Activated CD8-positive, alpha-beta T cell treated with anti-CD3 and anti-CD28 coated beads for 36 hours (primary cell): Measurements from ENCODE around the gene SLC27A6. TPM values are rescaled to one million over a fixed set of nuclear protein-coding genes. Genes with fewer than 3 reads are reported as not detected.

Source experiments
- ATAC-seq: fragments of 200-7000 bp; cut with Tn5 transposase; one replicate; pipeline ENCODE4 v1.10.0; 2021; ENCODE audit warnings: mild to moderate bottlenecking, moderate library complexity
- CTCF ChIA-PET: fragments of 350-600 bp; sonication (Branson Sonifier 250); formaldehyde crosslinking; loops from one replicate; lab custom pipeline; 2021; ENCODE audit warnings: antibody characterized with exemption; lab: Charles Lee
- POLR2A ChIA-PET: fragments of 350-600 bp; sonication (Branson Sonifier 250); formaldehyde crosslinking; loops from one replicate; lab custom pipeline; 2021; ENCODE audit warnings: antibody characterized with exemption; lab: Charles Lee
- DNase-seq: peaks from one replicate; pipeline ENCODE4 v3.0.0-alpha.2; 2020
- H3K27ac Mint-ChIP-seq: one replicate; pipeline ENCODE4 v1.8.0; 2021; ENCODE audit warnings: mild to moderate bottlenecking, mixed read lengths
- H3K27me3 Mint-ChIP-seq: one replicate; pipeline ENCODE4 v1.8.0; 2021; ENCODE audit warnings: mixed read lengths
- H3K36me3 Mint-ChIP-seq: one replicate; pipeline ENCODE4 v1.8.0; 2021; ENCODE audit warnings: low read depth, mixed read lengths
- H3K4me1 Mint-ChIP-seq: one replicate; pipeline ENCODE4 v1.8.0; 2021; ENCODE audit warnings: low read depth, mixed read lengths
- H3K4me3 Mint-ChIP-seq: one replicate; pipeline ENCODE4 v1.8.0; 2021; ENCODE audit warnings: mild to moderate bottlenecking, moderate library complexity, mixed read lengths
- H3K9me3 Mint-ChIP-seq: one replicate; pipeline ENCODE4 v1.8.0; 2021; ENCODE audit warnings: mixed read lengths
- CTCF ChIP-seq: fragments of 200-600 bp; IDR thresholded peaks from one replicate; pipeline ENCODE4 v1.8.0; 2022; ENCODE audit warnings: antibody characterized with exemption, mild to moderate bottlenecking
- intact Hi-C: fragments of 100-400 bp; cut with micrococcal nuclease; formaldehyde crosslinking; loops from one replicate; pipeline ENCODE4 v1.10.0; 2022
- total RNA-seq, 2 experiments: library from RNA; stranded (reverse); gene quantifications; one replicate each; pipeline ENCODE4 v1.2.3, GENCODE V29; 2021

SLC27A6 gene
- total RNA-seq, 2 experiments from 2014 or later = not detected

GRCh38 chr5:129018837-129019236 lies 53.5 kb downstream of the SLC27A6 start:
- no peak overlapping the region for H3K4me3 Mint-ChIP-seq

GRCh38 chr5:129019401-129019908 lies 54.2 kb downstream of the SLC27A6 start:
- intact Hi-C loops = no loop called here
- CTCF ChIA-PET = no interaction called here
- no peak overlapping the region for H3K4me3 Mint-ChIP-seq

More at GRCh38 chr5:129018837-129019236, 53.5 kb downstream of the SLC27A6 start:
- no peak overlapping the region for H3K27ac Mint-ChIP-seq
- DNase-seq = no peak
- TF ChIP-seq CTCF = no peak
- intact Hi-C loops = no loop called here
- POLR2A ChIA-PET = no interaction called here
- no peaks in the 10 kb centered on the region for H3K36me3 Mint-ChIP-seq
- ATAC-seq = no peak
- peaks cover 7% of the 10 kb centered on the region for H3K27me3 Mint-ChIP-seq
- H3K9me3 Mint-ChIP-seq = no peaks in the 10 kb centered on the region
- no peaks in the 10 kb centered on the region for H3K4me1 Mint-ChIP-seq
- CTCF ChIA-PET = interaction anchor here (0.7 kb wide), 1 partner anchor 83 kb away, joined by 3 read pairs; no protein-coding TSS in a partner anchor

DNA sequence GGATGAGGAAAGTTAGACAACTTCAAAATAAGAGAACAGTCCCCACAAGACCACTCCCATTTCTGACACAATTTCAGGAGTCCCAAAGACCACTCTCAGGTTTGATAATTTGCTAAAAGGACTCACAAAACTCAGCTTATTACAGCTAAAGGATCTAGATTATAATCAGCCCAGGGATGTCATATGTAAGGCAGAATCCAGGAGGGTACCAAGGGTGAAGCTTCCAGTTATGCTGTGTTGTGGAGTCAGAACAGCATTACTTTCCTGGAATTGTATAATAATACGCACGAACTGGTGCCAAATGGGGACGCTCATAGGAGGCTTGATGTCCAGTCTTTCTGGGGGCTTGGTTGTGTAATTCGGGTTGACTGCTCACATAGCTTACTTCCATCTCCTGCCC lies 55.4 kb downstream of the SLC27A6 start:
- TF ChIP-seq CTCF = no peak
- intact Hi-C loops = no loop called here
- Mint-ChIP-seq H3K9me3 (no peaks in the 10 kb centered on the region), H3K4me1 (no peaks in the 10 kb centered on the region), H3K27me3 (peaks cover 7% of the 10 kb centered on the region), H3K36me3 (no peaks in the 10 kb centered on the region), H3K27ac (no peak overlapping the region), H3K4me3 (no peak overlapping the region)
- POLR2A ChIA-PET = no interaction called here
- no peak for ATAC-seq
- DNase-seq = no peak
- CTCF ChIA-PET = no interaction called here

More at GRCh38 chr5:129019401-129019908, 54.2 kb downstream of the SLC27A6 start:
- no peak for ATAC-seq
- Mint-ChIP-seq H3K27ac (no peak overlapping the region), H3K9me3 (no peaks in the 10 kb centered on the region), H3K4me1 (no peaks in the 10 kb centered on the region), H3K27me3 (peaks cover 7% of the 10 kb centered on the region), H3K36me3 (no peaks in the 10 kb centered on the region)
- no peak for DNase-seq
- POLR2A ChIA-PET = no interaction called here
- no peak for TF ChIP-seq CTCF

GRCh38 chr5:129021744-129022143 lies 56.5 kb downstream of the SLC27A6 start:
- intact Hi-C loops = no loop called here
- H3K9me3 Mint-ChIP-seq = no peaks in the 10 kb centered on the region
- POLR2A ChIA-PET = no interaction called here
- no peaks in the 10 kb centered on the region for H3K36me3 Mint-ChIP-seq
- CTCF ChIA-PET = no interaction called here
- DNase-seq (no peak), ATAC-seq (no peak)
- H3K27ac Mint-ChIP-seq = no peak overlapping the region
- H3K27me3 Mint-ChIP-seq = peaks cover 7% of the 10 kb centered on the region
- no peak for TF ChIP-seq CTCF
- no peak overlapping the region for H3K4me3 Mint-ChIP-seq
- H3K4me1 Mint-ChIP-seq = no peaks in the 10 kb centered on the region

GRCh38 chr5:129022599-129022998 lies 57.3 kb downstream of the SLC27A6 start:
- H3K4me3 Mint-ChIP-seq = no peak overlapping the region
- POLR2A ChIA-PET = no interaction called here
- no peaks in the 10 kb centered on the region for H3K36me3 Mint-ChIP-seq
- no peak for TF ChIP-seq CTCF
- ATAC-seq = no peak
- H3K9me3 Mint-ChIP-seq = no peaks in the 10 kb centered on the region
- DNase-seq = no peak
- H3K27ac Mint-ChIP-seq = no peak overlapping the region
- peaks cover 7% of the 10 kb centered on the region for H3K27me3 Mint-ChIP-seq
- CTCF ChIA-PET = no interaction called here
- no peaks in the 10 kb centered on the region for H3K4me1 Mint-ChIP-seq
- intact Hi-C loops = no loop called here
